DOHH2 (cell line): Measurements from ENCODE around the gene FILIP1L.

Experiments used
- H3F3A ChIP-seq: fragments of 200-600 bp; sonication (generic), shearing (Covaris generic); 2 replicates; pipeline ENCODE4 v1.6.0; 2016; ENCODE audit warnings: antibody characterized with exemption, mild to moderate bottlenecking; ENCODE audit not compliant: control insufficient read depth, insufficient read depth
- H3K27ac ChIP-seq: fragments of 200-600 bp; sonication (generic); 2 replicates; pipeline ENCODE4 v1.5.1; 2014; ENCODE audit warnings: low read depth, mild to moderate bottlenecking, low read length, moderate library complexity
- H3K27me3 ChIP-seq: fragments of 200-600 bp; sonication (generic); 2 replicates; pipeline ENCODE4 v1.6.1; 2014; ENCODE audit warnings: mild to moderate bottlenecking, low read length, mixed read lengths; ENCODE audit not compliant: control insufficient read depth
- H3K36me3 ChIP-seq: fragments of 200-600 bp; sonication (generic); 2 replicates; pipeline ENCODE4 v1.6.1; 2014; ENCODE audit warnings: mild to moderate bottlenecking, low read length, moderate library complexity, mixed read lengths; ENCODE audit not compliant: control insufficient read depth
- H3K4me1 ChIP-seq: fragments of 200-600 bp; sonication (generic); 2 replicates; pipeline ENCODE4 v1.6.1; 2014; ENCODE audit warnings: mild to moderate bottlenecking, low read length, mixed read lengths; ENCODE audit not compliant: control insufficient read depth
- H3K4me2 ChIP-seq: fragments of 200-600 bp; sonication (generic); 2 replicates; pipeline ENCODE4 v1.6.0; 2014; ENCODE audit warnings: mild to moderate bottlenecking, low read length, moderate library complexity
- H3K4me3 ChIP-seq: fragments of 200-600 bp; sonication (generic); 2 replicates; pipeline ENCODE4 v1.5.1; 2014; ENCODE audit warnings: mild to moderate bottlenecking, low read length, mixed read lengths
- H3K79me2 ChIP-seq: fragments of 200-600 bp; sonication (generic); 2 replicates; pipeline ENCODE4 v1.6.1; 2014; ENCODE audit warnings: mild to moderate bottlenecking, low read length, mixed read lengths; ENCODE audit not compliant: control insufficient read depth
- H3K9me2 ChIP-seq: fragments of 200-600 bp; sonication (generic); replicated peaks from 2 replicates; pipeline ENCODE4 v1.6.1; 2014; ENCODE audit warnings: mild to moderate bottlenecking, low read length, mixed read lengths; ENCODE audit not compliant: control insufficient read depth
- H3K9me3 ChIP-seq: fragments of 200-600 bp; sonication (generic); 2 replicates; pipeline ENCODE4 v1.6.1; 2014; ENCODE audit warnings: antibody characterized with exemption, low read length, mixed read lengths; ENCODE audit not compliant: control insufficient read depth, insufficient read depth
- H4K20me1 ChIP-seq: fragments of 200-600 bp; sonication (generic); 2 replicates; pipeline ENCODE4 v1.6.0; 2014; ENCODE audit warnings: low read depth, mild to moderate bottlenecking, antibody characterized with exemption, low read length, moderate library complexity; ENCODE audit not compliant: control insufficient read depth, insufficient read depth
- EZH2phosphoT487 ChIP-seq: fragments of 200-600 bp; sonication (generic); IDR thresholded peaks from 2 replicates; pipeline ENCODE4 v1.6.1; 2017; ENCODE audit warnings: borderline replicate concordance, mild to moderate bottlenecking, antibody characterized with exemption, low read length, moderate library complexity, mixed read lengths
- TF ChIP-seq, protein P1 (sequence below): fragments of 200-600 bp; sonication (generic); IDR thresholded peaks from one replicate; pipeline ENCODE4 v1.5.1; 2014; ENCODE audit warnings: antibody characterized with exemption, mild to moderate bottlenecking, low read depth, low read length; ENCODE audit not compliant: poor library complexity, severe bottlenecking

FILIP1L gene

DNA sequence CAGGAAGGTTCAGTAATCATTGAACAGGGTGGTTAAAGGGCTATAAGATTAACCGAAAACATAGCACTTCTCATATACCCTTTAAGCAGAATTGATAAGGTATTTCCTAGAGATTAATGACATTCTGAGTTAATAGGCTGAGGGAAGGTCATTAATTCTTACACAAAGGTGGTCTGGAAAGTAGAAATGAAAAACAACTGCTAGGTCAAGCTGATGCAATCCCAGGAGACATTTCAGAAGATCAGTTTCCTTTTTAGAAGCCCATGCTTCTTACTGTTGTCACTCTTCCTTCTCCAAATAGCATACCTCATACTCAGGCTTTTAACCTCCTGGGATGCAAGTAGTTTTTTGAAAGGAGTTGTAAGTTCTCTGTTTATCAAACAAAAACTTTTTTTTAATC lies 8.8 kb downstream of the FILIP1L start:
- H4K20me1 ChIP-seq = no peaks in the 10 kb centered on the region
- no peaks in the 10 kb centered on the region for H3K9me3 ChIP-seq
- H3K4me3 ChIP-seq = peak overlapping the region; percentile 45
- no peaks in the 10 kb centered on the region for H3K79me2 ChIP-seq
- no peak for TF ChIP-seq EZH2phosphoT487
- TF ChIP-seq, protein P1, sequence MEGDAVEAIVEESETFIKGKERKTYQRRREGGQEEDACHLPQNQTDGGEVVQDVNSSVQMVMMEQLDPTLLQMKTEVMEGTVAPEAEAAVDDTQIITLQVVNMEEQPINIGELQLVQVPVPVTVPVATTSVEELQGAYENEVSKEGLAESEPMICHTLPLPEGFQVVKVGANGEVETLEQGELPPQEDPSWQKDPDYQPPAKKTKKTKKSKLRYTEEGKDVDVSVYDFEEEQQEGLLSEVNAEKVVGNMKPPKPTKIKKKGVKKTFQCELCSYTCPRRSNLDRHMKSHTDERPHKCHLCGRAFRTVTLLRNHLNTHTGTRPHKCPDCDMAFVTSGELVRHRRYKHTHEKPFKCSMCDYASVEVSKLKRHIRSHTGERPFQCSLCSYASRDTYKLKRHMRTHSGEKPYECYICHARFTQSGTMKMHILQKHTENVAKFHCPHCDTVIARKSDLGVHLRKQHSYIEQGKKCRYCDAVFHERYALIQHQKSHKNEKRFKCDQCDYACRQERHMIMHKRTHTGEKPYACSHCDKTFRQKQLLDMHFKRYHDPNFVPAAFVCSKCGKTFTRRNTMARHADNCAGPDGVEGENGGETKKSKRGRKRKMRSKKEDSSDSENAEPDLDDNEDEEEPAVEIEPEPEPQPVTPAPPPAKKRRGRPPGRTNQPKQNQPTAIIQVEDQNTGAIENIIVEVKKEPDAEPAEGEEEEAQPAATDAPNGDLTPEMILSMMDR = no peak
- peak overlapping the region; percentile 60 for H3K4me2 ChIP-seq
- no peaks in the 10 kb centered on the region for H3F3A ChIP-seq
- H3K9me2 ChIP-seq = no peaks in the 10 kb centered on the region
- no peaks in the 10 kb centered on the region for H3K27me3 ChIP-seq
- peaks cover 5% of the 10 kb centered on the region; the same call in 1 of the 2 replicates for H3K36me3 ChIP-seq
- peak overlapping the region; percentile 54 for H3K27ac ChIP-seq
- H3K4me1 ChIP-seq = peaks cover 50% of the 10 kb centered on the region

- TF ChIP-seq, protein P1 = no peak
- no peak for TF ChIP-seq EZH2phosphoT487
- Histone ChIP-seq H3K27me3 (no peaks in the 10 kb centered on the region), H4K20me1 (no peaks in the 10 kb centered on the region), H3K9me2 (no peaks in the 10 kb centered on the region), H3K36me3 (peaks cover 5% of the 10 kb centered on the region; the same call in 1 of the 2 replicates), H3K79me2 (no peaks in the 10 kb centered on the region), H3K4me1 (peaks cover 50% of the 10 kb centered on the region), H3F3A (no peaks in the 10 kb centered on the region), H3K4me3 (peak overlapping the region; percentile 45), H3K4me2 (peak overlapping the region; percentile 60), H3K27ac (peak overlapping the region; percentile 54), H3K9me3 (no peaks in the 10 kb centered on the region)
These were observed 9.4 kb downstream of the FILIP1L start for GRCh38 chr3:100104817-100105413.

- H3F3A ChIP-seq = no peaks in the 10 kb centered on the region
- H4K20me1 ChIP-seq = peaks cover 2% of the 10 kb centered on the region; the same call in 1 of the 2 replicates
- H3K9me3 ChIP-seq = no peaks in the 10 kb centered on the region
- peak overlapping the region; percentile 54; the same call in 1 of the 2 replicates for H3K27ac ChIP-seq
- H3K4me1 ChIP-seq = peaks cover 50% of the 10 kb centered on the region
- peaks cover 5% of the 10 kb centered on the region; the same call in 1 of the 2 replicates for H3K36me3 ChIP-seq
- H3K79me2 ChIP-seq = no peaks in the 10 kb centered on the region
- TF ChIP-seq, protein P1 = no peak
- TF ChIP-seq EZH2phosphoT487 = no peak
- H3K9me2 ChIP-seq = no peaks in the 10 kb centered on the region
- H3K4me2 ChIP-seq = peak overlapping the region; percentile 60
- H3K4me3 ChIP-seq = peak overlapping the region; percentile 45; the same call in 1 of the 2 replicates
- no peaks in the 10 kb centered on the region for H3K27me3 ChIP-seq
These were observed 9.9 kb downstream of the FILIP1L start for GRCh38 chr3:100104442-100104798.
